ENCODE measurements around the gene FRMD5.

- TF ChIP-seq CTCF (conservative IDR thresholded peaks at IDR 0.05) = no peak
- no peak for TF ChIP-seq EZH2 (IDR thresholded peaks at IDR 0.05; ENCODE audit: low read depth)
Measured at GRCh38 chr15:43911235-43911781, 283.8 kb downstream of the FRMD5 start.
